SK-N-SH treated with all-trans-retinoic acid at 6 μM for 48 hours (cell line): ENCODE measurements around the gene TRIM34.

ENCODE experiments used
- GLIS3 ChIP-seq: fragments of 250-450 bp; sonication (Bioruptor Pico); IDR thresholded peaks from 2 replicates; pipeline ENCODE4 v1.5.0; 2020; ENCODE audit warnings: mild to moderate bottlenecking, moderate library complexity
- ISL1 ChIP-seq: fragments of 250-450 bp; sonication (Bioruptor Pico); IDR thresholded peaks from 2 replicates; pipeline ENCODE4 v2.1.2; 2022; ENCODE audit warnings: mild to moderate bottlenecking, moderate library complexity
- OSR1 ChIP-seq: fragments of 250-450 bp; sonication (Bioruptor Pico); IDR thresholded peaks from 2 replicates; pipeline ENCODE4 v1.8.0; 2022; ENCODE audit warnings: moderate library complexity, mild to moderate bottlenecking, inconsistent platforms
- PATZ1 ChIP-seq: fragments of 250-450 bp; sonication (Bioruptor Pico); IDR thresholded peaks from 2 replicates; pipeline ENCODE4 v1.8.0; 2020; ENCODE audit warnings: mild to moderate bottlenecking, moderate library complexity, borderline replicate concordance
- RARB ChIP-seq: fragments of 250-450 bp; sonication (Bioruptor Pico); IDR thresholded peaks from 2 replicates; pipeline ENCODE4 v1.8.0; 2021; ENCODE audit warnings: mild to moderate bottlenecking, moderate library complexity
- SNAI2 ChIP-seq: fragments of 250-450 bp; sonication (Bioruptor Pico); IDR thresholded peaks from 2 replicates; pipeline ENCODE4 v1.5.0; 2020; ENCODE audit warnings: mild to moderate bottlenecking, moderate library complexity
- TCF4 ChIP-seq: fragments of 250-450 bp; sonication (Bioruptor Pico); IDR thresholded peaks from 2 replicates; pipeline ENCODE4 v1.8.0; 2021; ENCODE audit warnings: mild to moderate bottlenecking, moderate library complexity, borderline replicate concordance
- TOX ChIP-seq: fragments of 250-450 bp; sonication (Bioruptor Pico); IDR thresholded peaks from 2 replicates; pipeline ENCODE4 v1.8.0; 2021; ENCODE audit warnings: mild to moderate bottlenecking, moderate library complexity, borderline replicate concordance
- ZC3H10 ChIP-seq: fragments of 250-450 bp; sonication (Bioruptor Pico); IDR thresholded peaks from 2 replicates; pipeline ENCODE4 v1.5.1; 2021; ENCODE audit warnings: mild to moderate bottlenecking, moderate library complexity
- ZFP3 ChIP-seq: fragments of 250-450 bp; sonication (Bioruptor Pico); IDR thresholded peaks from 2 replicates; pipeline ENCODE4 v1.5.0; 2020; ENCODE audit warnings: mild to moderate bottlenecking, moderate library complexity
- ZNF8 ChIP-seq: fragments of 450-650 bp; formaldehyde crosslinking; IDR thresholded peaks from 2 replicates; pipeline ENCODE4 v1.5.0; 2020; ENCODE audit warnings: mild to moderate bottlenecking, moderate library complexity
- TF ChIP-seq, protein P1 (sequence below): fragments of 250-450 bp; sonication (Bioruptor Pico); IDR thresholded peaks from 2 replicates; pipeline ENCODE4 v1.5.1; 2020; ENCODE audit warnings: low read depth, mild to moderate bottlenecking, moderate library complexity
- TF ChIP-seq, protein P2 (sequence below): fragments of 250-450 bp; sonication (Bioruptor Pico); IDR thresholded peaks from 2 replicates; pipeline ENCODE4 v1.8.0; 2021; ENCODE audit warnings: low read depth, mild to moderate bottlenecking, moderate library complexity, borderline replicate concordance
- TF ChIP-seq, protein P3 (sequence below): fragments of 250-450 bp; sonication (Bioruptor Pico); IDR thresholded peaks from 2 replicates; pipeline ENCODE4 v1.5.1; 2021; ENCODE audit warnings: mild to moderate bottlenecking, moderate library complexity

DNA sequence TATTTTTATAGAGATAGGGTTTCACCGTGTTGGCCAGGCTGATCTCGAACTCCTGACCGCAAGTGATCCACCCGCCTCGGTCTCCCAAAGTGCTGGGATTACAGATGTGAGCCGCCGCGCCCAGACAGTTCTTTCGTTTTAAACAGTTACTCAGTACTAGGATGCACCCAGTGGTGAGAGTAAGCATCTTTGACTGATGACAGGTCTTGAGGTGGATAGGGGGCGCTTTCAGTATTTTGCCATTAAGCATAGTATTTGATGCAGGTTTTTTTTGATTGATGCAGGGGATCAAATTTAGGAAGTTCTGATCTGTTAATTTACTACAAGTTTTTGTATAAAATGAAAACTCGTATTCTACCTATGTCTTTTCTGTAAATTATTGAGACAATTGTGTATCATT is 13.2 kb upstream of the TRIM34 start:
- TF ChIP-seq PATZ1 (no peak), ZNF8 (CRISPR knock-in tag) (no peak), GLIS3 (no peak), SNAI2 (CRISPR knock-in tag) (no peak), OSR1 (CRISPR knock-in tag) (no peak), ZFP3 (CRISPR knock-in tag) (no peak), ISL1 (CRISPR knock-in tag) (no peak), TOX (CRISPR knock-in tag) (no peak), RARB (CRISPR knock-in tag) (no peak), ZC3H10 (CRISPR knock-in tag) (no peak), TCF4 (CRISPR knock-in tag) (no peak)
- TF ChIP-seq, protein P1, sequence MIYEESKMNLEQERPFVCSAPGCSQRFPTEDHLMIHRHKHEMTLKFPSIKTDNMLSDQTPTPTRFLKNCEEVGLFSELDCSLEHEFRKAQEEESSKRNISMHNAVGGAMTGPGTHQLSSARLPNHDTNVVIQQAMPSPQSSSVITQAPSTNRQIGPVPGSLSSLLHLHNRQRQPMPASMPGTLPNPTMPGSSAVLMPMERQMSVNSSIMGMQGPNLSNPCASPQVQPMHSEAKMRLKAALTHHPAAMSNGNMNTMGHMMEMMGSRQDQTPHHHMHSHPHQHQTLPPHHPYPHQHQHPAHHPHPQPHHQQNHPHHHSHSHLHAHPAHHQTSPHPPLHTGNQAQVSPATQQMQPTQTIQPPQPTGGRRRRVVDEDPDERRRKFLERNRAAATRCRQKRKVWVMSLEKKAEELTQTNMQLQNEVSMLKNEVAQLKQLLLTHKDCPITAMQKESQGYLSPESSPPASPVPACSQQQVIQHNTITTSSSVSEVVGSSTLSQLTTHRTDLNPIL (CRISPR knock-in tag): no peak
- TF ChIP-seq, protein P2, sequence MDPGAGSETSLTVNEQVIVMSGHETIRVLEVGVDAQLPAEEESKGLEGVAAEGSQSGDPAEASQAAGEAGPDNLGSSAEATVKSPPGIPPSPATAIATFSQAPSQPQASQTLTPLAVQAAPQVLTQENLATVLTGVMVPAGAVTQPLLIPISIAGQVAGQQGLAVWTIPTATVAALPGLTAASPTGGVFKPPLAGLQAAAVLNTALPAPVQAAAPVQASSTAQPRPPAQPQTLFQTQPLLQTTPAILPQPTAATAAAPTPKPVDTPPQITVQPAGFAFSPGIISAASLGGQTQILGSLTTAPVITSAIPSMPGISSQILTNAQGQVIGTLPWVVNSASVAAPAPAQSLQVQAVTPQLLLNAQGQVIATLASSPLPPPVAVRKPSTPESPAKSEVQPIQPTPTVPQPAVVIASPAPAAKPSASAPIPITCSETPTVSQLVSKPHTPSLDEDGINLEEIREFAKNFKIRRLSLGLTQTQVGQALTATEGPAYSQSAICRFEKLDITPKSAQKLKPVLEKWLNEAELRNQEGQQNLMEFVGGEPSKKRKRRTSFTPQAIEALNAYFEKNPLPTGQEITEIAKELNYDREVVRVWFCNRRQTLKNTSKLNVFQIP (CRISPR knock-in tag): no peak
- TF ChIP-seq, protein P3, sequence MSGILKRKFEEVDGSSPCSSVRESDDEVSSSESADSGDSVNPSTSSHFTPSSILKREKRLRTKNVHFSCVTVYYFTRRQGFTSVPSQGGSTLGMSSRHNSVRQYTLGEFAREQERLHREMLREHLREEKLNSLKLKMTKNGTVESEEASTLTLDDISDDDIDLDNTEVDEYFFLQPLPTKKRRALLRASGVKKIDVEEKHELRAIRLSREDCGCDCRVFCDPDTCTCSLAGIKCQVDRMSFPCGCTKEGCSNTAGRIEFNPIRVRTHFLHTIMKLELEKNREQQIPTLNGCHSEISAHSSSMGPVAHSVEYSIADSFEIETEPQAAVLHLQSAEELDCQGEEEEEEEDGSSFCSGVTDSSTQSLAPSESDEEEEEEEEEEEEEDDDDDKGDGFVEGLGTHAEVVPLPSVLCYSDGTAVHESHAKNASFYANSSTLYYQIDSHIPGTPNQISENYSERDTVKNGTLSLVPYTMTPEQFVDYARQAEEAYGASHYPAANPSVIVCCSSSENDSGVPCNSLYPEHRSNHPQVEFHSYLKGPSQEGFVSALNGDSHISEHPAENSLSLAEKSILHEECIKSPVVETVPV (CRISPR knock-in tag): no peak
